ENCODE measurements around the gene ZMYND15.
"Not testable (repeated sequence)": the region's sequence is repeated elsewhere in the genome, so short reads cannot be mapped to it uniquely, and the experiment has no call there.

ZMYND15 gene

GRCh38 chr17:4693416-4693815, 46.2 kb upstream of the ZMYND15 start:
- no peaks in the 10 kb centered on the region for H3K4me1 ChIP-seq (ENCODE audit: low read length)
- H3K4me2 ChIP-seq (ENCODE audit: low read length): no peak overlapping the region
- peaks cover 89% of the 10 kb centered on the region for H3K79me2 ChIP-seq (ENCODE audit: low read length)
- H3K4me3 ChIP-seq (ENCODE audit: low read length): no peak overlapping the region
- H3K9ac ChIP-seq (ENCODE audit: low read length): no peak overlapping the region
- no peaks in the 10 kb centered on the region for H4K20me1 ChIP-seq (ENCODE audit: insufficient read depth, low read length)
- TF ChIP-seq EZH2phosphoT487 (IDR thresholded peaks at IDR 0.05; ENCODE audit: low read depth) (no peak), CTCF (IDR thresholded peaks at IDR 0.05; ENCODE audit: low read depth, low read length) (no peak)
- no peaks in the 10 kb centered on the region for H3K9me3 ChIP-seq (ENCODE audit: insufficient read depth, low read length)
- no peaks in the 10 kb centered on the region for H3K27me3 ChIP-seq (ENCODE audit: low read depth, low read length)
- H3K36me3 ChIP-seq (replicated peaks; ENCODE audit: low read depth, low read length): peaks cover 16% of the 10 kb centered on the region
- H3K27ac ChIP-seq (ENCODE audit: low read length): no peak overlapping the region
- no peak overlapping the region for H2AFZ ChIP-seq (ENCODE audit: low read depth, low read length)

- Histone ChIP-seq H3K27ac (ENCODE audit: low read length) (no peak overlapping the region), H4K20me1 (ENCODE audit: insufficient read depth, low read length) (peaks cover under 1% of the 10 kb centered on the region; the same call in 1 of the 2 replicates), H3K4me2 (ENCODE audit: low read length) (no peak overlapping the region)
Observed at GRCh38 chr17:4696437-4696805, 43.2 kb upstream of the ZMYND15 start.

DNA sequence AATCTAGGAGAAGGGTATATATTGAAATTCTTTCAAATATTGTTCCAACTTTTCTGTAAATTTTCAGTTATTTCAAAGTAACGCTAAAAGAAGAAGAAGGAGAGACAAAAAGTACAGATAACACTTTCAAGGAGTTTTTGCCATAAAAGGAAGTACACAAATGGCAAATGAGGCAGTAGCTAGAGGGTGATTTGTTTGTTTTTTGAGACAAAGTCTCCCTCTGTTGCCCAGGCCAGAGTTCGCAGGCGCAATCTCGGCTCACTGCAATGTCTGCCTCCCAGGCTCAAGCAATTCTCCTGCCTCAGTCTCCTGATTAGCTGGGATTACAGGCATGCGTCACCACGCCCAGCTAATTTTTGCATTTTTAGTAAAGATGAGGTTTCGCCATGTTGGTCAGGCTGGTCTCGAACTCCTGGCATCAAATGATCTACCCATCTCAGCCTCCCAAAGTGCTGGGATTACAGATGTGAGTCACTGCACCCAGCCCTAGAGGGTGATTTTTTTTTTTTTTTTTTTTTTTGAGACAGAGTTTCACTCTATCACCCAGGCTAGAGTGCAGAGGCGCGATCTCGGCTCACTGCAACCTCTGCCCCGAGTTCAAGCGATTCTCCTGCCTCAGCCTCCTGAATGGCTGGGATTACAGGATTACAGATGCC, 40.1 kb upstream of the ZMYND15 start:
- not testable (repeated sequence) for H4K20me1 ChIP-seq (ENCODE audit: insufficient read depth, low read length); H3K27ac ChIP-seq (ENCODE audit: low read length); H2AFZ ChIP-seq (ENCODE audit: low read depth, low read length); H3K27me3 ChIP-seq (ENCODE audit: low read depth, low read length); H3K9ac ChIP-seq (ENCODE audit: low read length); H3K9me3 ChIP-seq (ENCODE audit: insufficient read depth, low read length); H3K4me3 ChIP-seq (ENCODE audit: low read length); H3K4me1 ChIP-seq (ENCODE audit: low read length); H3K36me3 ChIP-seq (replicated peaks; ENCODE audit: low read depth, low read length); H3K4me2 ChIP-seq (ENCODE audit: low read length)
- H3K79me2 ChIP-seq (ENCODE audit: low read length): peaks cover 96% of the 10 kb centered on the region

More at GRCh38 chr17:4696437-4696805, 43.2 kb upstream of the ZMYND15 start:
- Histone ChIP-seq H3K4me3 (ENCODE audit: low read length) (no peak overlapping the region), H3K27me3 (ENCODE audit: low read depth, low read length) (no peaks in the 10 kb centered on the region), H3K9me3 (ENCODE audit: insufficient read depth, low read length) (no peaks in the 10 kb centered on the region), H3K9ac (ENCODE audit: low read length) (no peak overlapping the region), H3K36me3 (replicated peaks; ENCODE audit: low read depth, low read length) (peaks cover 12% of the 10 kb centered on the region), H2AFZ (ENCODE audit: low read depth, low read length) (no peak overlapping the region), H3K79me2 (ENCODE audit: low read length) (peaks cover 93% of the 10 kb centered on the region), H3K4me1 (ENCODE audit: low read length) (no peaks in the 10 kb centered on the region)
- TF ChIP-seq EZH2phosphoT487 (IDR thresholded peaks at IDR 0.05; ENCODE audit: low read depth): no peak
- TF ChIP-seq CTCF (IDR thresholded peaks at IDR 0.05; ENCODE audit: low read depth, low read length): no peak

GRCh38 chr17:4701116-4701515, 38.5 kb upstream of the ZMYND15 start:
- Histone ChIP-seq H3K4me1 (ENCODE audit: low read length) (peaks cover 16% of the 10 kb centered on the region), H3K4me2 (ENCODE audit: low read length) (no peak overlapping the region), H3K27ac (ENCODE audit: low read length) (no peak overlapping the region), H3K36me3 (replicated peaks; ENCODE audit: low read depth, low read length) (peaks cover 5% of the 10 kb centered on the region), H3K9me3 (ENCODE audit: insufficient read depth, low read length) (no peaks in the 10 kb centered on the region), H4K20me1 (ENCODE audit: insufficient read depth, low read length) (peaks cover 4% of the 10 kb centered on the region; the same call in 1 of the 2 replicates), H3K27me3 (ENCODE audit: low read depth, low read length) (no peaks in the 10 kb centered on the region), H3K79me2 (ENCODE audit: low read length) (peaks cover 87% of the 10 kb centered on the region), H3K9ac (ENCODE audit: low read length) (no peak overlapping the region), H3K4me3 (ENCODE audit: low read length) (no peak overlapping the region), H2AFZ (ENCODE audit: low read depth, low read length) (no peak overlapping the region)
- TF ChIP-seq EZH2phosphoT487 (IDR thresholded peaks at IDR 0.05; ENCODE audit: low read depth): no peak
- no peak for TF ChIP-seq CTCF (IDR thresholded peaks at IDR 0.05; ENCODE audit: low read depth, low read length)
